ENCODE data around the gene RAB1B. TPM values are rescaled to one million over a fixed set of nuclear protein-coding genes. Genes with fewer than 3 reads are reported as not detected.

RAB1B gene
- total RNA-seq, 4 donors from 2014 or later, result 89.8 to 141 (median 131) TPM

DNA sequence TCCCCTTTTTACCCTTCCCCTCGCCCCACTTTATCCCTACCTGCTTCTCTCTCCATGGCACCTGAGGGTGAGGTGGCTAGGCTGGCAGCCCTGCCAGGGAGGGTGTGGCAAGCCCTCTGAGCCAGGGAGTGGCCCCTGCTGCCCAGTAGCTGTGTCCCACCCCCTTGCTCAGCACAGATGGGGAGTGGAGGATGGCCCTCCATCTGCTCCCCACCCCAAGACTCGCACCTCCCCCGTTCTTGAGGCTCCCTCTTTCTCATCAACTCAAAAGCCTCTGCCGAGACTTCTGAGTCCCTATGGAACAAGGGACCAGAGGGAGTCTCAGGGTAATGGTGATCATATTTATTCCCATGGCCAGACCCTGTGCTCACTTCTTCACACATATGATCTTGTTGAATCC lies 24.9 kb downstream of the RAB1B start:
- intact Hi-C loops (cut with DNase I; ENCODE audit: low total_unique reads) (no loop called here), in situ Hi-C loops (cut with MboI; ENCODE audit: low pct_ligation_motif_present in 1 of 4, low pct_unique_long_range_greater_than_20kb in 1 of 4, low sequenced_read_pairs in 3 of 4) (no loop called here)
- Histone ChIP-seq H3K36me3 (no peaks in the 10 kb centered on the region), H3K27me3 (peaks cover 54% of the 10 kb centered on the region), H3K9me3 (no peaks in the 10 kb centered on the region), H3K4me3 (no peak overlapping the region), H3K4me1 (peaks cover 8 to 22% (median 17%) of the 10 kb centered on the region in 4 donors), H3K27ac (no peak overlapping the region)
- no peak for DNase-seq
- 48% methylated on average over 4 of the region's 4 CpGs; no CpG with 5 or more reads in 1 of the 2 donors for WGBS, 2 donors (ENCODE audit: low coverage in 1 of 2)
- TF ChIP-seq POLR2A (IDR thresholded peaks at IDR 0.05), result no peak
- TF ChIP-seq POLR2AphosphoS5 (IDR thresholded peaks at IDR 0.05), result no peak
- TF ChIP-seq, protein P1, sequence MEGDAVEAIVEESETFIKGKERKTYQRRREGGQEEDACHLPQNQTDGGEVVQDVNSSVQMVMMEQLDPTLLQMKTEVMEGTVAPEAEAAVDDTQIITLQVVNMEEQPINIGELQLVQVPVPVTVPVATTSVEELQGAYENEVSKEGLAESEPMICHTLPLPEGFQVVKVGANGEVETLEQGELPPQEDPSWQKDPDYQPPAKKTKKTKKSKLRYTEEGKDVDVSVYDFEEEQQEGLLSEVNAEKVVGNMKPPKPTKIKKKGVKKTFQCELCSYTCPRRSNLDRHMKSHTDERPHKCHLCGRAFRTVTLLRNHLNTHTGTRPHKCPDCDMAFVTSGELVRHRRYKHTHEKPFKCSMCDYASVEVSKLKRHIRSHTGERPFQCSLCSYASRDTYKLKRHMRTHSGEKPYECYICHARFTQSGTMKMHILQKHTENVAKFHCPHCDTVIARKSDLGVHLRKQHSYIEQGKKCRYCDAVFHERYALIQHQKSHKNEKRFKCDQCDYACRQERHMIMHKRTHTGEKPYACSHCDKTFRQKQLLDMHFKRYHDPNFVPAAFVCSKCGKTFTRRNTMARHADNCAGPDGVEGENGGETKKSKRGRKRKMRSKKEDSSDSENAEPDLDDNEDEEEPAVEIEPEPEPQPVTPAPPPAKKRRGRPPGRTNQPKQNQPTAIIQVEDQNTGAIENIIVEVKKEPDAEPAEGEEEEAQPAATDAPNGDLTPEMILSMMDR (IDR thresholded peaks at IDR 0.05), result no peak
- TF ChIP-seq EP300 (IDR thresholded peaks at IDR 0.05; ENCODE audit: low read depth), result no peak

DNA sequence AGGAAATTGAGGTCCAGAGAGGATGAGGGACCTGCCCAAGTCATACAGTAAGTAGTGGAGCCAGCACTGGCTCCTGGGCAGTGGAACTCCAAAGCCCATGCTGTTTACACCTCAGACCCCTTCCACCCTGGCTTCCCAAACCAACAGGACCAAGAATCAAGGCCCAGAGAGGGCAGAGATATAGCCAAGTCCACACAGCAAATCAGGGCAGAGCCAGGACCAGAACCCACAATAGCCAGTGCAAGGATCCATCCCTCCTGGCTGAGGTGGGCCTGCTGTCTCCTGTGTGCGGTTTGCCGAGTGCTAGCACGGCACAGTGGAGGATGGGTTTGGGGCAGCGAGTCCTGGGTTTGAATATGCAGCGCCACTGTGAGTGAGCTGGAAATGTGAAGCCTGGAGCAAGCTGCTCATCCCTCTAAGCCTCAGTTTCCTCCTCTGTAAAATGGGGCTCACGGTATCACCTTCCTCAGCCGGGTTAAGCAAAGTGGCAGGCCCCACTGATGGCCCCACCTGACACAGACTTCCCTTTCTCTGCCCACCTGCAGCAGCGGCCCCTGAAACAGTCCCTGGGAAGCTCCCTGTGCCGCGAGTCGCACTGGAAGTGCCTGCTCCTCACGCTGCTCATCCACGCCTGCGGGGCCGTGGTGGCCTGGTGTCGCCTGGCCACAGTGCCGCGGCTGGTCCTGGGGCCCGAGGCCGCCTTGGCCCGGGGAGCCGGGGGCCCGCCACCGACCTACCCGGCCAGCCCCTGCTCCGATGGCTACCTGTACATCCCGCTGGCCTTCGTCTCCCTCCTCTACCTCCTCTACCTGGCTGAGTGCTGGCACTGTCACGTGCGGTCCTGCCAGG lies 25.6 kb downstream of the RAB1B start:
- Histone ChIP-seq H3K27ac (no peak overlapping the region), H3K4me3 (no peak overlapping the region), H3K27me3 (peaks cover 54% of the 10 kb centered on the region), H3K9me3 (no peaks in the 10 kb centered on the region), H3K4me1 (peaks cover 8 to 19% (median 16%) of the 10 kb centered on the region in 4 donors), H3K36me3 (no peaks in the 10 kb centered on the region)
- intact Hi-C loops (cut with DNase I; ENCODE audit: low total_unique reads), result no loop called here
- no peak for DNase-seq
- 79% methylated on average over 20 of the region's 30 CpGs; no CpG with 5 or more reads in 1 of the 2 donors for WGBS, 2 donors (ENCODE audit: low coverage in 1 of 2)
- in situ Hi-C loops (cut with MboI; ENCODE audit: low pct_ligation_motif_present in 1 of 4, low pct_unique_long_range_greater_than_20kb in 1 of 4, low sequenced_read_pairs in 3 of 4), result no loop called here
- TF ChIP-seq EP300 (IDR thresholded peaks at IDR 0.05; ENCODE audit: low read depth) (no peak), POLR2A (IDR thresholded peaks at IDR 0.05) (no peak), POLR2AphosphoS5 (IDR thresholded peaks at IDR 0.05) (no peak)
- TF ChIP-seq, protein P1 (IDR thresholded peaks at IDR 0.05), result no peak

DNA sequence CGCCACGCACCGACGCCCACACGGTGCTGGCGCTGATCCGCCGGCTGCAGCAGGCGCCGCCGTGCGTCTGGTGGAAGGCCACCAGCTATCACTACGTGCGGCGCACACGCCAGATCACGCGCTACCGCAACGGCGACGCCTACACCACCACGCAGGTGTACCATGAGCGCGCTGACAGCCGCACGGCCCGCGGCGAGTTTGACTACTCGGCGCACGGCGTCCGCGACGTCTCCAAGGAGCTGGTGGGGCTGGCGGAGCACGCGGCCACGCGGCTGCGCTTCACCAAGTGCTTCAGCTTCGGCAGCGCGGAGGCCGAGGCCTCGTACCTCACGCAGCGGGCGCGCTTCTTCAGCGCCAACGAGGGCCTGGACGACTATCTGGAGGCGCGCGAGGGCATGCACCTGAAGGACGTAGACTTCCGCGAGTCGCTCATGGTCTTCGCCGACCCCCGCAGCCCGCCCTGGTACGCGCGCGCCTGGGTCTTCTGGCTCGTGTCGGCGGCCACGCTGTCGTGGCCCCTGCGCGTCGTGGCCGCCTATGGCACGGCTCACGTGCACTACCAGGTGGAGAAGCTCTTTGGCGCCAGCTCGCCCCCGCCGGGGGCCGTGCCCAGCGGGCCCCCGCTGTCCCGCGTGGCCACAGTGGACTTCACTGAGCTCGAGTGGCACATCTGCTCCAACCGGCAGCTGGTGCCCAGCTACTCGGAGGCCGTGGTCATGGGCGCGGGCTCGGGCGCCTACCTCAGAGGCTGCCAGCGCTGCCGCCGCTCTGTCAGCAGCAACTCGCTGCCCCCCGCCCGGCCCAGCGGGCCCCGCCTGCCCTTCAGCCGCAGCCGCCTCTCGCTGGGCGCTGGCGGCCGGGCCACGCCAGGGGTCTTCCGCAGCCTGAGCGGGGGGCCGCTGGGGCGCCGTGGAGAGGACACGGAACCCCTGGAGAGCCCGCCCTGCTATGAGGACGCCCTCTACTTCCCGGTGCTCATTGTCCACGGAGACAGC lies 26.5 kb downstream of the RAB1B start:
- in situ Hi-C loops (cut with MboI; ENCODE audit: low pct_ligation_motif_present in 1 of 4, low pct_unique_long_range_greater_than_20kb in 1 of 4, low sequenced_read_pairs in 3 of 4) (no loop called here), intact Hi-C loops (cut with DNase I; ENCODE audit: low total_unique reads) (no loop called here)
- no peak overlapping the region for H3K27ac ChIP-seq
- peaks cover 6 to 15% (median 11%) of the 10 kb centered on the region in 4 donors for H3K4me1 ChIP-seq
- WGBS, 2 donors (ENCODE audit: low coverage in 1 of 2), result 91% methylated on average over 92 of the region's 123 CpGs; no CpG with 5 or more reads in 1 of the 2 donors
- H3K36me3 ChIP-seq, result no peaks in the 10 kb centered on the region
- H3K4me3 ChIP-seq, result no peak overlapping the region
- DNase-seq, result no peak
- TF ChIP-seq, protein P1 (IDR thresholded peaks at IDR 0.05), result no peak
- no peak for TF ChIP-seq POLR2AphosphoS5 (IDR thresholded peaks at IDR 0.05)
- no peak for TF ChIP-seq POLR2A (IDR thresholded peaks at IDR 0.05)
- no peak for TF ChIP-seq EP300 (IDR thresholded peaks at IDR 0.05; ENCODE audit: low read depth)
- H3K9me3 ChIP-seq, result no peaks in the 10 kb centered on the region
- H3K27me3 ChIP-seq, result peaks cover 54% of the 10 kb centered on the region

DNA sequence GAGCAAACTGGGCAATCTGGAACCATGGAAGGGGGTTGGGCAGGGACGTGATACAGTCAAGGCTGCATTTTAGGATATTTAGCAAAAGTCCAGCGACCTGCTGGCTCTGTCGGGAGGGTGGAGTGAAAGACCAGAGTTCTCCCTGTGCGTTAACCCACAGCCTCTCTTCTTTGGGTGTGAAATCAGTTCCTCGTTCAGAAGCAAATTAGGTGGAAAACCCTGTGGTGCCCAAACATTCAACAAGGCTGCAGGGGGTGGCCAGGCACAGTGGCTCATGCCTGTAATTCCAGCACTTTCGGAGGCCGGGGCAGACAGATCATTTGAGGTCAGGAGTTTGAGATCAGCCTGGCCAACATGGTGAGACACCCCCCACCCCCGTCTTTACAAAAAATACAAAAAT lies 29.2 kb downstream of the RAB1B start:
- Histone ChIP-seq H3K9me3 (no peaks in the 10 kb centered on the region), H3K27me3 (peaks cover 35% of the 10 kb centered on the region), H3K27ac (no peak overlapping the region), H3K4me1 (no peaks in the 10 kb centered on the region), H3K36me3 (no peaks in the 10 kb centered on the region), H3K4me3 (no peak overlapping the region)
- WGBS, 2 donors (ENCODE audit: low coverage in 1 of 2), result 53 to 69% methylated on average over 5 to 6 of the region's 8 CpGs
- in situ Hi-C loops (cut with MboI; ENCODE audit: low pct_ligation_motif_present in 1 of 4, low pct_unique_long_range_greater_than_20kb in 1 of 4, low sequenced_read_pairs in 3 of 4) (no loop called here), intact Hi-C loops (cut with DNase I; ENCODE audit: low total_unique reads) (no loop called here)
- DNase-seq, result no peak
- TF ChIP-seq, protein P1 (IDR thresholded peaks at IDR 0.05), result no peak
- TF ChIP-seq POLR2A (IDR thresholded peaks at IDR 0.05), result no peak
- TF ChIP-seq POLR2AphosphoS5 (IDR thresholded peaks at IDR 0.05), result no peak
- TF ChIP-seq EP300 (IDR thresholded peaks at IDR 0.05; ENCODE audit: low read depth), result no peak

Measured in transverse colon (tissue), 4 donors.